ENCODE data around the gene TAS2R42. TPM values are rescaled to one million over a fixed set of nuclear protein-coding genes. Genes with fewer than 3 reads are reported as not detected.

Gene TAS2R42
- total RNA-seq, 1 donor from 2014 or later = not detected

DNA sequence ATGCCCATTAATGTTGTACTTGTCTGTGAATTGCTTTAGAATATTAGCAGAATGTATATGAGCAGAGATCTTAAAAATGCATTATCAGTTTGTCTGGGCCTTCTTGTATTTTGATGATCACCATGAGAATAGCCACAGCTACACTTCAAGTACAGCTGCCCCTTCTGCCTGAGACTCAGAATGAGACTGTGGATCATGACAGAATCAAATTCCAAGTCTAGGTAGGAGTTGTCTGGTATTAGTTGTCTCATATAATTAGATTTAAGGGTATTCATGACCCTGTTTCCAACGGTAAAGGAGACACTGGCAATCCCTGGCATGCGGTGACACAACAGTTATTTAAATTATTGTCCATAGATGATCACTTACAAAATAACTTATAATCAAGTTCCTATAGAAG is 34.0 kb downstream of the TAS2R42 start:
- DNase-seq (ENCODE audit: missing footprints) (no peak), ATAC-seq (no peak)
- intact Hi-C loops (cut with DNase I) = no loop called here

DNA sequence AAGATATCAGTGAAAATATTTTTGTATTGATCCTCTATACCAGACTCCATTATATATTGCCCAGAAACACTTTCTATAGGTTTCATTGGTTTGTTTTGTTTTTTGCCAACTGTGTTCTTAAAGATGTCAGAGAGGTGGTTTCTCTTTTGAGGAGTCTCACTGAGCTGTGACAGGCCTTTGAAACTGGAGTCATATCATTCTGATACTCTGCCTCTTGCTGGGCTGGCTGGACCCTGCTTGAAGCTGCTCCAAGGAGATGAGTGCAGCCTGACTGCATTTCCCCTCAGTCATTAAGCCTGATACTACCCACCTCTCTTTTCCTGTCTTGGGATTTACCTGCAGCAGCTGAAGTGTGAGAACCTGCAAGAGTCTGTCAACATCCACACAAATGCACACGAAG is 35.9 kb downstream of the TAS2R42 start:
- ATAC-seq (no peak), DNase-seq (ENCODE audit: missing footprints) (no peak)
- intact Hi-C loops (cut with DNase I) = no loop called here

DNA sequence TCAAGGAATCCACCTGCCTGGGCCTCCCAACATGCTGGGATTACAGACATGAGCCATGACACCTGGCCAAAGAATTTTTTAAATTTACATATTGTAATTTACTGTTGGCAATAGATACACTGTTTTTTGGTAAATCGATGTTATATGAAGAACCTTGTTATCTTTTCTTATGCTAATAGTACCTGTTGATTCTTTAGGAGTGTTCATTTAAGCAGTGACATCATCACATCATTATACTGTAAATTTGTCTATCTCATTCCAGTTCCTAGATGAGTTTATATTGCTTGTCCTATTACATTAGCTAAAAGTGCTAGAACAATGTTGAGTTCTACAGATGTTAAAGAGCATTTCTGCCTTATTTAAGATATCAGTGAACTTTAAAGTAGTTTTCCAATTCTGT is 39.3 kb downstream of the TAS2R42 start:
- ATAC-seq = no peak
- intact Hi-C loops (cut with DNase I) = no loop called here
- no peak for DNase-seq (ENCODE audit: missing footprints)

DNA sequence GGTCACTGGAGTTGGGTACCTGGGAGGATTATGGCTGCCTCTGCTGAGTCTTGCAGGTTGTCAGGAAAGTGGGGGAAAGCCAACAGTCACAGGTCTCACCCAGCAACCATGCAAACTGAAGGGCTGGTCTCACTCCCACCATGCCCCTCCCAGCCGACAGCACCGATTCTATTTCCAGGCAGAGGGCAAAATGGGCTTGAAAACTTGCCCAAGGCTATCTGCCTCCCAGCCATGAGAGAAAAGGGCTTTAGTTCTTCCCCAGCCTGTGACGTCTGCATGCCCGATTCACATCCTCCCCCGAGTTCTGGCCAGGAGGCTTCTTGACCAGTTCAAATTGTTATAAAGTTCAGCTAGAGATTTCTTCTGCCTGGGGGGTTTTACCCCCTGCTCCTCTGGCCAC is 42.4 kb downstream of the TAS2R42 start:
- no peak for DNase-seq (ENCODE audit: missing footprints)
- ATAC-seq = no peak
- intact Hi-C loops (cut with DNase I) = no loop called here

DNA sequence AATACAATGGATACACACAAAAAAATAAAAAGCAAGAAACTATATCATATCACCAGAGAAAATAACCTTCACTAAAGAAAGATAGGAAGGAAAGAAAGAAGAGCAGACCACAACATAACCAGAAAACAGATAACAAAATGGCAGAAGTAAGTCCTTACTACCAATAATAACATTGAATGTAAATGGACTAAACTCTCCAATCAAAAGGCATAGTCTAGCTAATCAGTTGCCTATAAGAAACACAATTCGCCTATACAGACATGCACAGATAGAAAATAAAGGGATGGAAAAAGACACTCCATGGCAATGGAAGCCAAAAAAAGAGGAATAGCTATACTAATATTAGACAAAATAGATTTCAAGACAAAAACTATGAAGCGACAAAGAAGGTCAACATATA is 43.4 kb downstream of the TAS2R42 start:
- intact Hi-C loops (cut with DNase I) = no loop called here
- ATAC-seq = no peak

DNA sequence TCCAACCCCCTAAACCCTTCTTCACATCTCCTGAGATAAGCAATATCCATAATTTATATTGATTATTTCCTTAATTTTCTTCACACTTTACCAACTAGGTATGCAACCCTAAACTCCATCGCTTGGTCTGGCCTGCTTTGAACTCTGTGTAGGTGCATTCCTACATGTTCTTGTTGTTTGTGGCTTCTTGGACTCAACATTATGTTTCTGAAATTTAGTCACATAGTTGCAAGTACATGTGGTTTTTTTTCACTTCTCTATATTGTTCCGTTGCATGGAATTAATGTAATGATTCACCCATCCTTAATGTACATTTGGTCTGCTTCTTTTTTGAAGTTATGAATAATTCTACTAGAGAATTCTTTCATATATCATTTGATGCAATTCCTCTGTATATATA is 50.7 kb downstream of the TAS2R42 start:
- intact Hi-C loops (cut with DNase I) = no loop called here
- no peak for ATAC-seq

More for the DNA sequence above, 43.4 kb downstream of the TAS2R42 start:
- DNase-seq (ENCODE audit: missing footprints) = no peak

More for the DNA sequence above, 50.7 kb downstream of the TAS2R42 start:
- no peak for DNase-seq (ENCODE audit: missing footprints)

Other genes starting within 250 kb of the TAS2R42 start
- gene TAS2R14, start 247.7 kb downstream of the TAS2R42 start, total RNA-seq = 0.38 TPM
- not detected for gene TAS2R50, start 200.0 kb downstream of the TAS2R42 start, total RNA-seq
- 0.46 TPM for gene TAS2R20, start 188.6 kb downstream of the TAS2R42 start, total RNA-seq
- gene TAS2R19, start 164.3 kb downstream of the TAS2R42 start, total RNA-seq = 0.49 TPM
- 0.41 TPM for gene TAS2R31, start 155.5 kb downstream of the TAS2R42 start, total RNA-seq
- gene TAS2R46, start 124.6 kb downstream of the TAS2R42 start, total RNA-seq = 0.43 TPM
- not detected for gene TAS2R43, start 94.6 kb downstream of the TAS2R42 start, total RNA-seq
- gene TAS2R30, start 52.3 kb downstream of the TAS2R42 start, total RNA-seq = 0.27 TPM
- gene SMIM10L1, start 15.7 kb downstream of the TAS2R42 start, total RNA-seq = 14.6 TPM
- not detected for gene PRB3, start 82.8 kb upstream of the TAS2R42 start, total RNA-seq
- gene PRB4, start 123.5 kb upstream of the TAS2R42 start, total RNA-seq = not detected
- not detected for gene PRB2, start 208.6 kb upstream of the TAS2R42 start, total RNA-seq